NCI-H2171 treated with DMSO at 0.1 percent for 48 hours (cell line): Measurements from ENCODE around the gene ARL14EP.

Experiments
- DNase-seq: peaks from one replicate; lab custom pipeline; 2025; lab: John Stamatoyannopoulos, UW

ARL14EP gene

DNA sequence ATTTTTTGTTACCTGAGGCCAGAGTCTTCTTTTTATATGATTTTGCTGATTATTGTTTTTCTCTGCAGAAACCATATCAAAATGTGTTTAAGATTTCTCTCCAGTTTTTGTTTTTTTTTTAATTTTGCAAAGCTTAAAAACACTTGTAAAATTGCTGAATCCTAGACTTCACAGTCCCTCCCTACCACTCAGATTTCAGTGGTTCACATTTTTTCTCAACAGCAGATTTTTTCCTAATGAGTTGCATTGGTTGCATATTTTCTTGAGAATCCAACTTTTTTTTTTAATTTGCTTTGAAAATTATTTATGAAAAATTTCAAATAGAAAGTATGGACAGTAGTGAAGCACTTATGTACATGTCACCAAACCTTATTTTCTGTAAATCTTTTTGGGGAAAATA is 5.8 kb downstream of the ARL14EP start:
- DNase-seq, result no peak

DNA sequence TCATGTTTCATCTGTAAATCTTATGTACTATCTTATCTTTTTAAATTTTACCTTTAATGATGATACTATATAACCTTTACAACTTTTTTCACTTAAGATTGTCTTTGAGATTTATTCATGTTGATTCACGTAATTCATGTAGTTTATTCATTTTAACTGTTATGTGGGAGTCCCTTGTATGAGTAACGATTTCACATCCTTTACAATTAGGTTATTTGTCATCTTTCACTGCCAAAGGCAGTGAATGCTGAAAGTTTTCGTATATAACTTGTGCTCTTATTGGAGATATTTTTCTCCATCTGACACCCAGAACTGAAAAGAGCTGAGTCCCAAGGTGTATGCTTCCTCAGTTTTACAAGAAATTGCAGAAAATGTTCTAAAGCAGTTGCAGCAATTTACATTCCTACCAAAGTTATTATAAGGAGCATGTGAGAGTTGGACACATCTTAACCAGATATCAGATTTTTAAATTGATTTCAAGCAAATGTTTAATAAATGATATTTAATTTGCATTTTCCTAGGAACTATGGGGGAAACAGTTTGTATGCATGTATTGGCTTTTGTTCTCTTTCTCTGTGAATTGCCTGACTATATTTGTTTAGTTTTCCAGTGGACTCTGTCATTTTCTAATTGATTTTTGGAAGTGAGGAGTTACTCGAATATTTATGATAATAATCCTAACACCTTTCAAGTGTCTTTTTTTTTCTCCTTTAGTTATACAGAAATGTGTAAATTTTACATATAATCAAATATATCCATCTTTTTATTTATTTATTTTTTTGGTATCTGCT is 6.4 kb downstream of the ARL14EP start:
- no peak for DNase-seq

DNA sequence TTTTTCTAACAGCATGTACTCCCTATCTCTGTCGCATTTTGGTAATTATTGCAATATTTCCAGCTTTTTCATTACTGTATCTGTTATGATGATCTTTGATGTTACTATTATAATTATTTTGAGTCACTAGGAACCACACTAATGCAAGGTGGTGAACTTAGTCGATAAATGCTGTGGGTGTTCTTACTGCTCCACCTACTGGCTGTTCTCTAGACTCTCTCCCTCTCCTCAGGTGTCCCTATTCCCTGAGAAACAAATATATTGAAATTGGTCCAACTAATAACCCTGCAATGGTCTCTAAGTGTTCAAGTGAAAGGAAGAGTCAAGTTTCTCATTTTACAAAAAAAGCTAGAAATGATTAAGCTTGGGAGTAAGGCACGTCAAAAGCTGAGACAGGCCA is 10.5 kb downstream of the ARL14EP start:
- peak; percentile 11 for DNase-seq

DNA sequence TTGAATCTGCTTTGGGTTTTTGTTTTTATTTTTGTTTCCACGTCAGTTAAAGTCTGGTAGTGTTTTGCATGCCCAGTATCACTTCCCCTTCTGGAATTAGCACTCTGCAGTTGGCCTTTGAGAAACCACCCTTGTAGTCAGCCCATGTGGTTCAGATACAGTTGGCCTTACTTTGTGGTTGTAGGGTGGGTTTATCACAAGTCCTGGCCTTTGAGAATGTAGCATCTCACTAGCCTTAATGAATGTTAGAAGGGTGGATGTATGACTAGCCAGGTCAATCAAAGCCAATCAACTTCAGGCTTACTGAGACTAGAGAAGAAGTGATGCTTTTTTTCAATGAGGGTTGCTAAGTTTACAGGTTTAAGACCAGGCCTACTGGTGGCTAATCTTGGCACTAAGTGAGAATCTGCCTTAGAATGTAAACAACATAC is 19.8 kb downstream of the ARL14EP start:
- no peak for DNase-seq

DNA sequence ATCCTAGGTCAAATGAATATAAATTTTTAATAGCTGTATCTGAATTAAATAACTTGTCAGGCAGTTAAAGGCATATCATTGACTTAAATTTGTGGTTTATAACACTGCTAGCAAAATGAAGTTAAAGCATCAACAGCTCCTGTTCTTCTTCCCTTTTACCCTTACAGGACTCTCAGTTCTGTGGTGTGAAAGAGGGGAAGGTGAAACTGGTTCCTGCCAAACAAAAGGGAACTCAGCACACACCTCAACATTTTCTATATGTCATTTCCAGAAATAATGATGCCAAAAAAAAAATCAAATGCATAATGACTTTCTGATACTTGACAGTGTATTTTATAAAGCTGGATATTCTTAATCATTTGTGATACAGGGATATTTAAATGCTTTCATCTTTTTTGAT is 21.2 kb downstream of the ARL14EP start:
- no peak for DNase-seq

DNA sequence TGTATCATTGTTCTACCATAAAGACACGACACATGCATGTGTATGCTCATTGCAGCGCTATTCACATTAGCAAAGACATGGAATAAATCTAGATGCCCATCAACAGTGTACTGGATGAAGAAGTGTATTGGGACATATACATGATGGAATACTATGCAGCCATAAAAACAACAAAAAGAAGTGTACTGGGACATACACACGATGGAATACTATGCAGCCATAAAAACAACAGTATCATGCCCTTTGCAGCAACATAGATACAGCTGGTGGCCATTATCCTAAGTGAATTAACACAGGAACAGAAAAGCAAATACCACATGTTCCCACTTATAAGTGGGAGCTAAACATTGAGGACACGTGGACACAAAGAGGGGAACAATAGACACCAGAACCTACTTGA is 22.7 kb downstream of the ARL14EP start:
- no peak for DNase-seq

DNA sequence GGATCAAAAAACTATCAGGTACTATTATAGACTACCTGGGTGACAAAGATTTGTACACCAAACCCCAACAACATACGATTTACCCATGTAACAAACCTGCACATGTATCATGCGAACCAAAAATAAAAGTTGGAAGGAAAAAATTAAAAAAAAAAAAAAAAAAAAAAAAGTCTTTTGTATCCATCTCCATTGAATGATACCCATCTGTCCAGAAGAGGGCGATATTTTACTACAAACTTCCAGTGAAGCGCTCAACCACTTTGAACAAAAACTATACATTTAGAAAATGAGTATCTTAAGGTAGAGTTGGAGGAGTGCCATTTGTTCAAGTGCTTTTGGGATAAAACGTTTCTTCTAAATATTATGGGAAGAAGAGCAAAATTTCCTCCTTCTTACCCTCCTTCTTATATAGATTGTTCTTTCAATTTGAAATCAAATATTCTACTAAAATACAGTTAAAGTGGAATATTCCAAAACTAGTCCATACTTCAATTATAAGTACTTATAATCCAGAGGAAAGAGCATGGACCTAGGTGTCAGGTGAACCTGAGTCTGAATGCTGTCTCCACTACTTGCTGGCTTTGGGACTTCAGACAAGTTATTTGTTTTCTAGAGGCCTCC is 23.3 kb downstream of the ARL14EP start:
- peak; percentile 80 for DNase-seq

DNA sequence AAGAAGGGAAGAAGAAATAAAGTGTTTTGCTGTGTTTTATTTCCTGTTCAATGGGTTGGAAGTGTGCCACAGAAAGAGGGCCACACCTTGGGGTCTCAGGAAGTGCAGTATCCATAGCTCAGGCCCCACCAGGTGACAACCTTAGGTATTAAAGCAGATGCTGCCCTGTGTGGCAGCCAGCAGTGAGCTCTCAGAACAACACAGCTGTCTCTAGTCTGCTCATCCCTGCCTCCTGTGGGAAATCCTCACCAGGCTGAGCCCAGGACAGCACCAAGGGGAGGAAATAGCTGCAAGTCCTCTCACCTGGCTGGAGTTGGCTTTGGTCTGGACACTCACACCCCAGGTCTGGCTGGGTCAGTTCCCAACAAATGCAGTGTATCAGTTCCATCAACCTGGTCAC is 25.1 kb downstream of the ARL14EP start:
- DNase-seq, result peak; percentile 5

DNA sequence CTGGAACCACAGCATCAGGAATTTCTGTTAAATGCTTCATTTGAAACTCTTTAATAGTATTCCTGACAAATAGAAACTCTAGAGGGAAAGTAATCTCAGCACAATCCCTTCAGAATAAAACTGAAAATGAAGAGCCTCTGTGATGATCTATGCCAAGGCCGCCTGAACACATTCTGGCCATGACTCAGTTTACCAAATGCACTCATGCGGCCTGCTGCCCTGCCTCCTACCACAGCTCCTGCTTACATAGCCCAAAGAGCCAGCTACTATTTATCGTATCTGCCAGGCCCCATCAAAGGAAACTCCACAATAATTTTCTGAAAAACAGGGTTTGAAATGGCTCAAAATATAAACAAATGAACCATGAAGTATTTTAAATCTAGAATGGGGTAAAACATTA is 27.0 kb downstream of the ARL14EP start:
- no peak for DNase-seq

DNA sequence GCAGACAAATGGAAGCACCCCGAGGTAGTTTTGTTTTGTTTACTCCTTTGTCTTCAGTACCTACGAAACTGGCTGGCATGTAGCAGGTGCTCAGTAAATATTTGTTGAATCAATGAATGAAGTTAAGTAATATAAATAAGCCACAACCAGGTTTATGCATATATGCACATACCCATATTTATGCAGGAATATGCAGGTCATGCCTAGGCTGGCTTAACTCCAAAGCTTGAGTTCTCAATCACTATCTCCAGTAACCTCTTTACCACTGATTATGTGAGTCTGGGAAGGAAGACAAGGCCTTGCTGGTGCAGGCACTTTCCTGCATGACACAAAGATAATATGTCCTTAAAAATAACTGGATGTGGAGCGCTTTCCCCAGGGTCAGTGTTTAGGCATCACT is 27.5 kb downstream of the ARL14EP start:
- DNase-seq, result no peak

DNA sequence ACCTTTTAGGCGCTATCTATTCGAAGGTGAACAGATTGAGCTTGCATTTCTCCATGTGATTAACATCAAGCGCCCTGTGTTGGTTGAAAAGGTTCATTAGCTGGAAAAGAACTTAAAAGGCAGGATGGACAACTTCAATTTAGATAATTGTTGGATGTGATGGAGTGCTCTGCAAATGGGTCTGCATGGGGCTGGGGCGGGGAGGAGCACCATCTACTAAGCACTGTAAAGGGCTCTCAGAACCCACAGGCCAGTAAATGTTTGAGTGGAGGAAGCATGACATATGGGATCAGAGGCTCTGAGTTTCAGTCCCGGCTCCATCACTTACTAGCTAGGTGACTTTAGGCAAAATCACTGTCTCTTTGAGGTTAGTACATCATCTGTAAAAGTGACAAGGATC is 28.2 kb downstream of the ARL14EP start:
- no peak for DNase-seq

DNA sequence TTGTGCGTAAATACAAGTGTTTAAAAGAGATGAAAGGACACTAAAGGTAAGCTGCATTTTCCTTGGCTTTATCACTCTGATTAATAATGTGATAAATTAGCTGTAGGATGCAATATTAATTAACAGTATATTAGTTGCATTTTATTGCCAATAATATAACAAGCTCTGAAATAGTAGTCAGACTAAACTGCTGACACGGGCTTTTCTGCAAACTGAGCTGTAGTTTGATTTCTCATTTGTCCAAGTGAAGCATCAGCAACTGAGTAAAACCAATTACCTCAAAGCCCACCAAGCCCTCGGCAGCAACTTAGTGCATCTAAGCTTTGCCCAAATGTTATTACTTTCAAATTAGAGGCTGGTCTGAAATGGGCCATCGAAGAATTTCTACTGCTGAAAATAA is 33.5 kb downstream of the ARL14EP start:
- no peak for DNase-seq

DNA sequence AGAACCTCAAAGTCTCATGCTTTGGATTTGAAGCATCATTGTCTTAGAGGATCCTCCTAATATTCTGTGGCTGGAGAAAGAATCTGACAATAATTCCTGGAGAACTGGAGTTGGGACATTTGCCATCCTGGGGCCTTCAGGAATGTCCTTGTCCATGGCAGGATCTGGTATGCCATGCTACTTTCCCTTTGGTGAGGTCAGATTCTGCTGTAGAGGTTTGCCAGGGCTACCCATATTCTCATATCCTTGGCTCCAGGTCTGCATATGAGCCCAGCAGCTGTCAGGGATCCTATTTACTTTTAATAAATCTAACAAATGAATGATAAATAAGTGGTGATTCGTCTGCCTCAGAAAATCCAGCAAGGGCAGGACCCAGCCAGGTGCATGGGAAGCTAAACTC is 35.0 kb downstream of the ARL14EP start:
- DNase-seq, result no peak

DNA sequence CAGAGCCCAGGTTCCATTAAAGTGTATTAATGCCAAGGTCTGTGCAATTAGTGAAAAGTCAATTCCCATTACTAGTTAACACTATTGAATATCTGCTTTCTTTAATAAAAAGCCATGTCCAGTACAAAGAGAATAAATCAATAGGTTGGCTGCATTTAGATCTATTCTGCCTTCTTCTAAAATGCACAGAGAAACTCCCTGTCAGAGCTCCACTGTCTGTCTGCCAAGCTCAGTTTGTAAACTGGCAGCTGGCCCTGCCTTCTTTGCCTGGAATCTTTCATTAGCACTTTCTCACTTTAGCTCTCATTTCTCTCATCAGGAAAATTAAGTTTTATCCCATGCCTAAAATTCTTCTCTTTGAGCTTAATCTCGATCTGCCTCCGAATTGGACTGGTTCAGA is 35.6 kb downstream of the ARL14EP start:
- no peak for DNase-seq

DNA sequence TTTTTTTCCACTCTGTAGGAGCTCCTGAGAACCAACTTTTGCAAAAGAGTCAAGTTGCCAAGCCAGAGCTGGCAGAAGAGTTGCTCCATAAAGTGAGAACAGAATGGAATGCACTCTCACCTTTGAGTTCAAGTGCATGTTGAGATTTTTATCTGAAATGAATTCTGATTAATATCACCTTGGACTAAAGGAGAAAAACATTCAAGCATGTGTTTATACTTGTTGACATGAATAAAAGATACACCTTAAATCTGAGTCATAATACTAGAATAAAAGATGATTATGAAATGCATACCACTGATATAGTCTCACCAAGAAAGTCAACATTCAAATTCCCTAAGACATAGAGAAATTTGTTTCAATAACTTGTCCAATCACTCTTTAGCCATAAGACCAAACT is 37.8 kb downstream of the ARL14EP start:
- DNase-seq, result no peak

DNA sequence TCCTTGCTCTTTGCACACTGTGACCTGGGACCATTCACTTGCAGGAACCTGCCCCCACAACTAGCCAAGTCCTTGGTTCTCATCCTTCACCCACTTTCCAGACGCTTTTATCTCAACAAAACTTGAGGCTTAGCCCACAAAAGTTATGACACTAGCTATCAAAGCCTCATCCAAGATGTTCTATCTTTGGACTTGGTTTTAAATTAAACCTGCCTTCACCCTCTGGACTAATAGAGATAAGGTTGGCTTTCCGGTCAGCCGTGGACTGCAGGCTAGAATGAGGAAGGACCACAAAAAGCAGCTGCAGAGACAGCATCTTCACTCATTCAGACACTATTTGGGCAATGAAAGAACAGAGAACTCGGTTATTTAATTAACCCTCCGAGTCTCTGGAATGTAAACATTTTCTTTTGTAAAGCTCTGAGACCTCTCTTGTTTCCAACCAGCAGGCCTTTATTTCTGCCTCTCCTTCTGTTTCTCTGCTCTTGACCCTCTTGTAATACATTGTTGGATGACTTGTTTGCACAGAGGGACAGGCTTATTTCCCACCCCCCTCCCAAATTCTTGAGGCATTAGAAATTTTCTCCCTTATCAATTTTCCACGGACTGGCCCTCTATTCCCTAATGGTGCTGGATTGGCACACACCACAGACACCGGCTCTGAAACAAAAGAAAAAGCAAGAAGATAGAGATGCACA is 41.4 kb downstream of the ARL14EP start:
- DNase-seq, result no peak

DNA sequence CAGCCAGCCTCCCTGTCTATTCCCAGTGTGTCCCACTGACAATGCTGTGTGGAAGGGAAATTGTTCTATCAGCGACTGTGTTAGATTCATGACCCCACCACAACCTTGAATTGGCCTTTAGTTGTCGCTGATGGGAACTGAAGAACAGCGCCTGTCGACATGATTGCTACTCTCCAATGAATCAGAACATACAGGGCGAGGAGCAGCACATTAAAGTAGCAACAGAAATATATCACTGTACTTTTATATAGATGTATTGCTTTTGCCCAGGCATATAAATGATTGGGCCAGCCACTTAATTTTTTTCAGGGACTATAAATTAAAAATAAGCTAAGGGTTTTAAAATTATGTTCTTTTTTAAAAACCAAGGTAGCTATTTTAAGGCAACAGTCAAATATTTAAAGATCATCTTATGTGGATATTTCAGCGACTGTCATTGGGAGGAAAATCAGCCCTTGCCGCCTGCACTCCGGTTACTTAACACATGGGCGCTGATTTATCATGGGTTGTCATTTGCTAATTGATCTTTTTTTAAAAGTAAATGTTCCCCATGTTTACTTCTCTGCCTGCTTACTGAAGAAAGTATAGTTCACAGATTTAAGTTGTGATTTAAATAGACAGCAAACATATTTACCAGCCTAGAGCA is 42.1 kb downstream of the ARL14EP start:
- DNase-seq, result no peak

DNA sequence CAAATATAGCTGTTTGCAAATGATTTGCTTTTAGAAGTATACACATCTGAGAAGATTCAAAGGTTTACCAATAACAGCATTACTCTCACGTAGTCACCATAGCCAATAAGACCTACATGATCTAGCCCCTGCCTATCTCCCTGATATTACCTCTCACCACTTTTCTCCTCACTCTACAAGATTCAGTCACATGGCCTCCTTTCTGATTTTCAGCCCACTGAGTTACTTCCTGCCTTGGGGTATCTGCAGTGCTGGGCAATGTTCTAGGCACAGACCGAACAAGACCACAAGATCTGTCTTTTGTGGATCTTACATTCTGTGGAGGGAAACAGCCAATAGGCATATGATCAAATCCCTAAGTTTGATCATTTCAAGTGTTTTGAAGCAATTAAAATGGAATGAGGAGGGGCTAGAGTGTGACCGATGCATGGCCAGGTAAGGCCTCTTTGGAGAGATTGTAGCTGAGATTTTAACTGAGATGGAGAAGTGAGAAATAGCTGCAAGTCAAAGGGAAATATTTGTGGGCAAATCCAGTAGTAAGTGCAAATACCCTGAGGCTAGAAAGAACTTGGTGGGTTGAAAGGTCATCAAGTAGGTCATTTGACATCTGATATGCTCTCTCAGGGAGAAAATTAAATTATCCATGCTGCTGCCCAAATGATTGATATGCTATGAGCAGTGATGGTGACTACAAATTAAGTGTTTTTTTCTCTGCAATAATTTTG is 43.1 kb downstream of the ARL14EP start:
- DNase-seq, result no peak

DNA sequence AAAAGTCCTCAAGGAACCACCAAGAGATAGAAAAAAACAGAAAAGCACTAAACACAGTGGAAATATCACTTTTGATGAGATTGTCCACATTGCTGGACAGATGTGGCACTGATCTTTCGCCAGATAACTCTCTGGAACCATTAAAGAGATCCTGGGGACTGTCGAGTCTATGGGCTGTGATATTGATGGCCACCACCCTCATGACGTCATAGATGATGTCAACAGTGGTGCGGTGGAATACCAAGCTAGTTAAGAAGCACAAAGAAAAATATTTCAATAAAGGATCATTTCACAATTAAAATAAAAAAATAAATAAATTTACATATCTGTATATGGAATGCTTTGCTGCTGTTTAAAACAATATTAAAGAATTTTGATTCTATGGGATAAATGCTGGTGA is 45.5 kb downstream of the ARL14EP start:
- DNase-seq, result no peak

DNA sequence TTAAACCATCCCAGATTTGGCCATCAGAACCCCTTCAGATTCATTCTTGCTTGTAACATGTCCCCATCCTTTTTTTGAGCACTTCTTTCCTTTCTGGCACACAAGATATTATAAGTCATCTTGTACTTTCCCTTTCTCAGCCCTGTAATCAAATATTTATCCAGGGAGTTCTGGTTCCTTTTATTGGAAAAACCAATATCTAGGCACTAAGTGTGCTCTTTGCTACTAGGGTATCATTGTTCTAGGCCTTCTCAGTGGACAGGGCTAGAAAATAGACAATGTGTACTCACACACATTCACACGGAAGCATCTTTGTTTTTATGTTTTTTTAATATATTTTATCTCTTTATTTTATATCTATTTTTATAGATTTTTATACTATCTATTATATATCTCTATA is 47.3 kb downstream of the ARL14EP start:
- DNase-seq, result no peak

DNA sequence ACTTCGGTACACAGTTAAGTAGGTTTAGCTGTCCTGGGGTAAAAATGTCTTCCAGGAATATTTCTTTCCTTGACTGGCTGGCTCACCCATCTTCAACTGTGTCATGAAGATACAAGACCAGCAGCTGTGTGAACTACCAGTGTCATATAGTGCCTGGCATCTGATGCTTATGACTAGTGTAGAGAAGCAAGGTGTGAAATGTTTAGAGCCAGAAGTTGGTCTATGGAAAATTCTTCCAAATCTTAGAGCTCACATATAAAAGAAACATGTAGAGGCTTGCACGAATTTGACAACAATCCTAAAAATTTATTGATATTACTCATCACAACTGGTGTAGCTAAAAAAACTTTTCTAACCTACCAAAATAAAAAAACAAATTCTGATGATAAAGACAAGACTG is 54.4 kb downstream of the ARL14EP start:
- no peak for DNase-seq

DNA sequence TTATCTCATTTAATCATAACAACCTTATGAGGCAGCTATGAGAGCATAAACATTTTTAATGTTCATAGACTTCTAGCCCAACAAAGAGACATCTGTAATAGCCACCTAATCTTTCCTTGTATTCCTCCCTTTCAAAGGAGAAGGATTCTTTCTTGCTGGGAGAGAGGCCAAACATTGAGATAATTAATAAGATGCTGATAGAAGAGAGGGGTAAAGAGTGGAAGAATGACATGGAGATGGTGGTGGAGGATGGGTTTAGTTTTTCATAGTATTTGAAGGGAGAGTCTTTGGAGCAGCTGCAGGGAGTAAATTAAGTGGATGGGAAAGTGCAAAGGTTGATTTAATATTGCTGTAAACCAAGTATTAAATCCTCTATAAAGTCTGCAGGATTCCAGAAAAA is 57.9 kb downstream of the ARL14EP start:
- DNase-seq, result no peak
